HCT116 (cell line): Measurements from ENCODE around the gene DDX27.

Experiments
- POLR2A ChIP-seq: IDR thresholded peaks from 2 replicates; pipeline ENCODE4 v1.7.0; 2011; ENCODE audit warnings: borderline replicate concordance; ENCODE audit not compliant: insufficient read depth, insufficient read length; ENCODE audit errors: extremely low read depth
- YY1 ChIP-seq: IDR thresholded peaks from 2 replicates; pipeline ENCODE4 v1.6.1; 2011; ENCODE audit warnings: low read length, low read depth, moderate library complexity, mild to moderate bottlenecking; ENCODE audit not compliant: insufficient replicate concordance; ENCODE audit errors: extremely low read depth
- TF ChIP-seq, protein P1 (sequence below), 3 experiments: fragments of 200-600 bp in 1 of 3; sonication (generic) in 1 of 3; IDR thresholded peaks in 2 of 3; conservative IDR thresholded peaks in 1 of 3; 2 replicates each; pipeline ENCODE4 v1.5.1; 2012 to 2017; ENCODE audit warnings: low read depth in 2 of 3, low read length in 2 of 3, antibody characterized with exemption in 1 of 3, borderline replicate concordance in 1 of 3, control low read depth in 1 of 3, mild to moderate bottlenecking in 1 of 3, mixed read lengths in 1 of 3, mixed run types in 1 of 3, moderate library complexity in 1 of 3; ENCODE audit not compliant: insufficient read depth in 1 of 3

DNA sequence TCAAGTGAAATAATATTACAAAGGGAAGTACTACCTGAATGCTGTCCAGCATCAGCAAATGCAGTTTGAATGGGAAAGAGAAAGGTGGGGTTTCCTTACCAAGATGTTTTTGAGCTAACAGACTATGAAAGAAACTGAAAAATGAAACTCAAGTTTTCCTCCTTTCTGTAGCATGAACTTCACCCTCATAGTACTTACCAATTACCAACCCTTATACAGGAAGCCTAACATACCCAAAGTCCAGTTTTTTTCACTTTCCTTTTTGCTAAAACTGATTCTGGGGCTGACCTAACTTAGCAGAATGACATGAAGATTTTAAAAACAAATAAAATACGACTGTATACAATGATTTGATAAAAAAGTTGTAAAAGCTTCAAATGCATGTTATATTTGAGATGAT lies 53.4 kb downstream of the DDX27 start:
- TF ChIP-seq POLR2A (no peak), YY1 (no peak)
- TF ChIP-seq, protein P1, sequence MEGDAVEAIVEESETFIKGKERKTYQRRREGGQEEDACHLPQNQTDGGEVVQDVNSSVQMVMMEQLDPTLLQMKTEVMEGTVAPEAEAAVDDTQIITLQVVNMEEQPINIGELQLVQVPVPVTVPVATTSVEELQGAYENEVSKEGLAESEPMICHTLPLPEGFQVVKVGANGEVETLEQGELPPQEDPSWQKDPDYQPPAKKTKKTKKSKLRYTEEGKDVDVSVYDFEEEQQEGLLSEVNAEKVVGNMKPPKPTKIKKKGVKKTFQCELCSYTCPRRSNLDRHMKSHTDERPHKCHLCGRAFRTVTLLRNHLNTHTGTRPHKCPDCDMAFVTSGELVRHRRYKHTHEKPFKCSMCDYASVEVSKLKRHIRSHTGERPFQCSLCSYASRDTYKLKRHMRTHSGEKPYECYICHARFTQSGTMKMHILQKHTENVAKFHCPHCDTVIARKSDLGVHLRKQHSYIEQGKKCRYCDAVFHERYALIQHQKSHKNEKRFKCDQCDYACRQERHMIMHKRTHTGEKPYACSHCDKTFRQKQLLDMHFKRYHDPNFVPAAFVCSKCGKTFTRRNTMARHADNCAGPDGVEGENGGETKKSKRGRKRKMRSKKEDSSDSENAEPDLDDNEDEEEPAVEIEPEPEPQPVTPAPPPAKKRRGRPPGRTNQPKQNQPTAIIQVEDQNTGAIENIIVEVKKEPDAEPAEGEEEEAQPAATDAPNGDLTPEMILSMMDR (IDR thresholded peaks at IDR 0.05 in 2 of 3, conservative IDR thresholded peaks at IDR 0.05 in 1 of 3; ENCODE audit: borderline replicate concordance in 1 of 3, insufficient read depth in 1 of 3, low read depth in 2 of 3, low read length in 2 of 3), result no peak
